Measurements from ENCODE around the gene SLC8A2.

The SLC8A2 gene

DNA sequence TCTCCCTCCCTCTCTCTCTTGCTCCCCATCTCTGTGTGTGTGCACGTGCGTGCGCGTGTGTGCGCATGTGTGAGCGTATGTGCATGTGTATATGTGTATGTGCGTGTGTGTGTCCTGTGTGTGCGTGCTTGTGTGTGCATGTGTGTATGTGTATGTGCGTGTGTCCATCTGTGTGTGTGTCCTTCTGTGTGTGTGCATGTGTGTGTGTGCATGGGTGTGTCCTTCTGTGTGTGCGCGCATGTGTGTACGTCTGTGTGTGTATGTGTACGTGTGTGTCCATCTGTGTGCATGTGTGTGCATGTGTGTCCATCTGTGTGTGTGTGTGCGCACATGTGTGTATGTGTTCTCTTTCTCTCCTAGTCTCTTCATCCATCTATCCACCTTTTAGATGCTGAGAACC is 12.2 kb downstream of the SLC8A2 start:
- no peak for DNase-seq (ENCODE audit: low spot score)

DNA sequence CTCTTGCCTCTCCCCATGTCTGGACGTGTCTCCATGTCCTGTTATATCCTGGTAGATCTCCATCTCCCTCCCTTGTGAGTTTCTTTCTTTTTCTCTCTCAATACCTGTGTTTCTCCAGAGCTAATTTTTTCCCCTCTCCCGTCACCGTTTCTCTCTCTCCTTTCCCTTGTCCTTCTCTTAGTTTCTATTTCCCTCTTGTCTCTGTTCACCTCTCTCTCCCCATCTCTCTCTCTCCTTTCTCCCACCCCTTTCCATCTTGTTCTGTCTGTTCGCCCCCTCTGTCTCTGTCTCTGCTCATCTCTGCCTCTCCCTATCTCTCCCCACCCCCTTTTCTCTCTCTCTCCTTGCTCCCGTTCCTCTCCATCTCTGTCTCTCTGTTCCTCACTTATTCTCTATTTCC is 13.0 kb downstream of the SLC8A2 start:
- DNase-seq (ENCODE audit: low spot score), result no peak

DNA sequence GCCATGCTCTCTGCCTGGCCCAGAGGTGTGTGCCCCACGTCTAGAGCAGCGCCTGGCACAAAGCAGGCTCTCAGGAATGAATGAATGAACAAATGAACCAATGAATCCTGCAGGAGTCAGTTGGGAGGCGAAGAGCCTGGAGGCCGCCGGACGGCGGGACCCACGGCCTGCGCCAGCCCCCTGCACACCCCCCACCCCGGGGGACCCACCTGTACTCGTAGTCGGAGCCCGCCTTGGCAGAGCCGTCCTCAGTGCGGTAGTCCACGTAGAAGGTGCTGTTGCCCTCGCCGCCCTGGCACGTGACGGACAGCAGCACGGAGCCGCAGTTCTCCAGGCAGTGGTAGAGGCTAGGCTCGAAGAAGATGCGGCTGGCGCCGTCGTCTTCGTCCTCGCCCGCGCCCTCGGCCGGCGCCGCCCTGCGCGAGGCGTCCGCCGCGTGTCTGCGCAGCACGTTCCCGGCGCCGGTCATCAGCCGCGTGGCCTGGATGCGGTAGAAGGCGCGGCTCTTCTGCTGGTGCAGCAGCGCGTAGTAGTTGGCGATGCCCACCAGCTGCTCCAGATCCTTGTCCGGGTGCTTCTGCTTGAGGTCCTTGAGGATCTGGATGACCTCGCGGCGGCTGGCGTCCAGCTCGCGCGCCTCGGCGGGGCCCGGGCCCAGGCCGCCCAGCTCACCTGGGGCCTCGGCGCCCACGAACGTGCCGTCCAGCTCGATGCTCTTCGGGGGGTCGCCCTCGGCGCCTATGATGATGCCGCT is 14.8 kb downstream of the SLC8A2 start:
- no peak for DNase-seq (ENCODE audit: low spot score)

GRCh38 chr19:47450478-47450877 is 21.2 kb downstream of the SLC8A2 start:
- DNase-seq (ENCODE audit: low spot score), result no peak

DNA sequence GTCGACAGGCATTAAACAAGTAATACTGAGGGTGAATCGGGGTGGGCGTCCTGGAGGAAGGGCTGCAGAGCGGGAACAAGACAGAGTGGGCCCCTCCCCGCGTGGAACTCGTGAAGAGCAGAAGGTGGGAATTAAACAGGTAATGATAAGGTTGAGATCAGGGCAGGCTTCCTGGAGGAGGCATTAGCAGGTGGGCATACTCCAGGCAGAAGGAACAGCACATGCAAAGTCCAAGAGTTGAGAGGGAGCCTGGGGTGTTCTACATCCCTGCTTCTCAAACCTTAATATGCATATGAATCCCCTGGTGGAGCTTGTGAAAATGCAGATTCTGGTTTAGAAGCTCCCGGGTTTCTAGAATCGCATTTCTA is 23.3 kb downstream of the SLC8A2 start:
- no peak for DNase-seq (ENCODE audit: low spot score)

DNA sequence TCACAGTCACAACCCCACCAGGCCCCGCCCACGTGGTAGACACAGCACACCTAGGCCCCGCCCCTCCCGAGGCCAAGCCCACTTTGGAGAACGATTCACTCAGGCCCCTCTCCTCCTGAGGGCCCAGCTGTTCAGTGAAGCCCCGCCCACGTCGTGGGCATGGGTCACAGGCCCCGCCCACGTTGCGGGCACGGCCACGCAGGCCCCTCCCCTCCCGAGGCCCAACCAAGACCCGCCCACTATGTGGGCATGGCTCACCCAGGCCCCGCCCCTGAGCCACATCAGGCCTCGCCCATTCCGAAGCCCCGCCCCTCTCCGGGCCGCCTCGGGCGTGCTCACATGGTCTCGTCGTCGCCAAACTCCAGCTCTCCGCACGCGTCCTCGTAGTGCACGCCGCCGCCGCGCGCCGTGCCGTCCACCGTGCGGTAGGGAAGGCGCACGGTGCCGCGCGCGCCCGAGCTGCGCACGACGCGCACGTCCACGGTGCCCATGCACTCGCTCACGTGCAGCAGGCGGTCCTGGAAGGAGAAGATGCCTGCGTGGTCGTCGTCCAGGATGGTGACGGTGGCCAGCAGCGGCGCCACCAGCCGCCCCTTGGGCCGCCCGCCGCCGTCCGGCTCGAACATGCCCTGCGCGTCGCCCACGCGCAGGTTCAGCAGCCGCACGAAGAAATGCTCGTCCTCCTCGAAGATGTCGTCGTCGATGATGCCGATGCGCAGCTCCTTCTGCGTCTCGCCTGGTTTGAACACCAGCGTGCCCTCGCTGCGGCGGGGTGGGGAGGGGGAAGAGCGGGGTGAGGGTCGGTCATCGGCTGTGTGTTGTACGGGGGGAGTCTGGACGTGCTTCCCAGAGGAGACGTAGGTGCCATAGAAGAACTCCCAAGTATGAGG is 24.0 kb downstream of the SLC8A2 start:
- DNase-seq (ENCODE audit: low spot score), result no peak

- no peak for DNase-seq (ENCODE audit: low spot score)
These were observed 24.9 kb downstream of the SLC8A2 start for GRCh38 chr19:47446534-47447469.

DNA sequence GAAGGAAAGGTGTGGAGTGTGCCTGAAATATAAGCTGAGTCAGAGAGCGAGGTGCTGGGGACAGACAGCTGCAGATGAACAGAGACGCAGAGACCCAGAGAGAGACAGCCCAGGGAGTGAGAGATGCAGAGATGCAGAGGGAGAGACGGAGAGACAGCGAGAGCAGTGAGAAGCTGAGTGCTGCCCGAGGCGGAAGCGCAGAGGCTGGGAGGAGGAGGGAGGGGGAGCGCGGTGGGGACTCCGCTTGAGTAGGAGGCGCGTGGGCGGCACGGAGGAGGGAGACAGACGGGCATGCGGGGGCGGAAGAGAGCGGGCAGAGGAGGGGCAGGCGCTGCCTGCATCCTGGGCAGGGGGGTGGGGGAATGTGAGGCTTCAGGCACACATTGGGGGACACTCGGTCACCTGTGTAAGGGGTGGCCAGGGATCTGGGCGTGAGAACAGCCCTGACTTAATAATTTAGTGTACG is 25.7 kb downstream of the SLC8A2 start:
- no peak for DNase-seq (ENCODE audit: low spot score)

GRCh38 chr19:47445527-47445926 is 26.2 kb downstream of the SLC8A2 start:
- DNase-seq (ENCODE audit: low spot score), result no peak

GRCh38 chr19:47444388-47444821 is 27.3 kb downstream of the SLC8A2 start:
- DNase-seq (ENCODE audit: low spot score), result no peak

- DNase-seq (ENCODE audit: low spot score), result no peak
These were observed 28.4 kb downstream of the SLC8A2 start for GRCh38 chr19:47443331-47443730.

DNA sequence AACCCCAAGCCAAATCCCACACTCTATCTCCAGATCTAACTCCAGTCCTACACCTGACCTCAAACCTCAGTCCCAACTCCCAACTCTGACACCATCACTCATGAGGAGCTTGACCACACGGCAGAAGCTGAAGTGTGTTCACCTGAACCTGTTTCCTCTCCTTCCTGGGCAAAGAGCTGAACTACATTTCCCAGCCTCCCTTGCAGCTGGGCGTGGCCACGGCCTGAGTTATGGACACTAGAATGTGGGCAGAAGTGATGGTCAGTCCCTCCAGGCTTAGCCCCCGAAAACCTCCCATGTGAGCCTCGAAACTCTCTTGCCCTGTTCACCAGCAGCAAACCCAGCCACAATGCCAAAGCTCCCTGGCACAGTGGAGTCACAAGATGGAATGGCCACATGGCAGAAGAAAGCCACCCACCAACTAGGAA is 32.9 kb downstream of the SLC8A2 start:
- DNase-seq (ENCODE audit: low spot score), result no peak

GRCh38 chr19:47437500-47437899 is 34.2 kb downstream of the SLC8A2 start:
- DNase-seq (ENCODE audit: low spot score), result no peak

- peak; percentile 81 for DNase-seq (ENCODE audit: low spot score)
These were observed 34.8 kb downstream of the SLC8A2 start for GRCh38 chr19:47436712-47437401.

GRCh38 chr19:47435883-47436417 is 35.7 kb downstream of the SLC8A2 start:
- no peak for DNase-seq (ENCODE audit: low spot score)

DNA sequence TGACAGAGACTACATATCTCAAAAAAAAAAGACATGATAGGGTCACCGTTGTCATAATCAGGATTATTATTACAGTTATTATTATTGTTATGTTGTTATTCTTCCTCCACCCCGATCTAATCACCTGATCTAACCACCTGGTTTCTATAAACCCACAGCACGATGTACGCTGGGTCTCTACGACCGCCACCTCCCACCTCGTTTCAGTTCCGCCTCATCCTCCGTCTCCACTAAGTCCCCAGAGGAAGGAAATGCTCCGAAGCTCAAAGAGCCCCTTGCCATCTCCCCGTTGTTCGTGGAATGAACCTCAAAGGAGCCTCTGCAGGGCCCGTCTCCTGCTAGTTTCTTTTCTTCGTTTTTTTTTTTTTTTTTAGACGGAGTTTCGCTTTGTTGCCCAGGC is 36.5 kb downstream of the SLC8A2 start:
- DNase-seq (ENCODE audit: low spot score), result no peak

DNA sequence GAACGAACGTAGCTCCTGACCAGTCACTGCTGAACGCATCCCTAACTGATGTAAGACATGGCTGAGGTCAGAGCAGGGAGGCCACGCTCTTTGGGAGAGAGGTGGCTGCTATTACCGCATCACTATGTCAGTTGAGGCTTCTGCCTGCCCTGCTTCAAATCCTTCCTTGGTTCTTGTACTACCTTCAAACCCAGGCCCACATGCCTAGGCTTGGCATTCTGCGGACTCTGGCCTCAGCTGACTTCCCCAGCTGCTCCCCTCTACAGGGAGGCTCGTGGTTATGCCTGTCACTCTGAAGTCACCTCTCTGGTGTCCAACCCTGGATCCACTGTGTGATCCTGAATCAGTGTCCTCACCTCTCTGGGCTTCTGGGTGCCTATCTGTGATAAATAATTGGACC is 37.6 kb downstream of the SLC8A2 start:
- no peak for DNase-seq (ENCODE audit: low spot score)

DNA sequence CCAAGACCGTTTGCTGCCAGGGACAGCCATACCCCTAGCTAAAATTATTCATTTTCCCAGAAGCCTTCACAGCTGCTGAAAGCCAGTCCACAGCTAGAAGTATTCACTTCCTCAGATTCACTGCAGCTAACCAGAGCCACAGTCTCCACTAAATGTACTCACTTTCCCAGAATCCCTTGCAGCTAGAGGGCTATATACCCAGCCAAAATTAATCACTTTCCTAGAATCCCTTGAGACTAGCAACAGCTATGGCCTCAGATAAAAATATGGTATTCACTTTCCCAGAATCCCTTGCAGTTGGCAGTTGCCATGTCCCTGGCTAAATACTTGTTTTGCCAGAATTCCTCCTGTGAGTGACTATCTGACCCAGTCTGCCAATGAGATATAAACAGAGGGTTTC is 38.6 kb downstream of the SLC8A2 start:
- no peak for DNase-seq (ENCODE audit: low spot score)

- DNase-seq (ENCODE audit: low spot score), result no peak
These were observed 39.2 kb downstream of the SLC8A2 start for GRCh38 chr19:47432499-47432898.

- no peak for DNase-seq (ENCODE audit: low spot score)
These were observed 39.6 kb downstream of the SLC8A2 start for GRCh38 chr19:47432091-47432490.
